Hepatocyte (in vitro differentiated cells): ENCODE measurements around the gene CEL. TPM values are rescaled to one million over a fixed set of nuclear protein-coding genes. Genes with fewer than 3 reads are reported as not detected.

Source experiments
- DNase-seq: peaks from one replicate; pipeline ENCODE4 v3.0.0-alpha.2; 2016; ENCODE audit warnings: low spot score
- H2AFZ ChIP-seq: fragments of 200-600 bp; sonication (generic); 2 replicates; pipeline ENCODE4 v1.6.0; 2016; ENCODE audit warnings: antibody characterized with exemption, mild to moderate bottlenecking
- H3K27ac ChIP-seq: fragments of 200-600 bp; sonication (generic); 2 replicates; pipeline ENCODE4 v1.5.1; 2016; ENCODE audit warnings: mild to moderate bottlenecking
- H3K27me3 ChIP-seq: fragments of 200-600 bp; sonication (generic); 2 replicates; pipeline ENCODE4 v1.6.1; 2016
- H3K36me3 ChIP-seq: fragments of 200-600 bp; sonication (generic); replicated peaks from 2 replicates; pipeline ENCODE4 v1.5.1; 2016; ENCODE audit warnings: low read depth; ENCODE audit not compliant: insufficient read depth
- H3K4me1 ChIP-seq: fragments of 200-600 bp; sonication (generic); 2 replicates; pipeline ENCODE4 v1.5.1; 2016; ENCODE audit warnings: mild to moderate bottlenecking, moderate library complexity; ENCODE audit not compliant: insufficient read depth
- H3K4me2 ChIP-seq: fragments of 200-600 bp; sonication (generic); 2 replicates; pipeline ENCODE4 v1.6.0; 2016
- H3K4me3 ChIP-seq: fragments of 200-600 bp; sonication (generic); 2 replicates; pipeline ENCODE4 v1.5.1; 2016; ENCODE audit warnings: mild to moderate bottlenecking
- H3K79me2 ChIP-seq: fragments of 200-600 bp; sonication (generic); 2 replicates; pipeline ENCODE4 v1.6.0; 2017; ENCODE audit warnings: mild to moderate bottlenecking
- H3K9me2 ChIP-seq: fragments of 200-600 bp; sonication (generic); replicated peaks from 2 replicates; pipeline ENCODE4 v1.6.0; 2017; ENCODE audit warnings: mild to moderate bottlenecking; ENCODE audit not compliant: insufficient read depth
- H3K9me3 ChIP-seq: fragments of 200-600 bp; sonication (generic); 2 replicates; pipeline ENCODE4 v1.5.1; 2016; ENCODE audit warnings: low read depth, mild to moderate bottlenecking
- H4K20me1 ChIP-seq: fragments of 200-600 bp; sonication (generic); 2 replicates; pipeline ENCODE4 v1.6.0; 2016; ENCODE audit warnings: mild to moderate bottlenecking; ENCODE audit not compliant: insufficient read depth, poor library complexity, severe bottlenecking
- CTCF ChIP-seq: fragments of 200-600 bp; sonication (generic); IDR thresholded peaks from 2 replicates; pipeline ENCODE4 v1.5.1; 2016; ENCODE audit warnings: antibody characterized with exemption, mild to moderate bottlenecking; ENCODE audit not compliant: poor library complexity
- EZH2 ChIP-seq: fragments of 200-600 bp; sonication (generic); IDR thresholded peaks from 2 replicates; pipeline ENCODE4 v1.6.1; 2016; ENCODE audit warnings: antibody characterized with exemption, mild to moderate bottlenecking, borderline replicate concordance
- EZH2phosphoT487 ChIP-seq: fragments of 200-600 bp; sonication (generic); IDR thresholded peaks from one replicate; pipeline ENCODE4 v1.6.1; 2018; ENCODE audit warnings: antibody characterized with exemption, mild to moderate bottlenecking, low read depth, moderate library complexity; ENCODE audit not compliant: unreplicated experiment, severe bottlenecking
- WGBS: methylation state at CpG from one replicate; pipeline ENCODE4 v1.1.6; 2016; ENCODE audit warnings: low lambda C conversion rate; ENCODE audit errors: missing lambda C conversion rate; 5-methylcytosine and 5-hydroxymethylcytosine counted together
- polyA plus RNA-seq: library from polyadenylated mRNA; unstranded; fragments of >200 nt; fragmentation: Nextera tagmentation; extraction: Ambion mirVana; gene quantifications from 2 replicates; pipeline ENCODE4 v1.2.1, GENCODE V29; 2016
- total RNA-seq: library from RNA; depleted of rRNA; stranded (reverse); fragments of >200 nt; gene quantifications from 2 replicates; pipeline ENCODE4 v1.2.3, GENCODE V29; 2014

The CEL gene
- total and polyA plus RNA-seq, 2 experiments from 2014 or later, result 4.4 to 5.9 TPM

- WGBS, result under 1% methylated on average over 59 of the region's 63 CpGs
- Histone ChIP-seq H3K79me2 (peaks cover 52% of the 10 kb centered on the region), H4K20me1 (peaks cover 4% of the 10 kb centered on the region)
Observed at GRCh38 chr9:133030317-133031129, 31.3 kb upstream of the CEL start, which contains the start of gene GTF3C5. GTF3C5 (plus strand) TSS chr9:133030997; CDS start chr9:133031012, 15 bp downstream.

GRCh38 chr9:133031130-133031422 is 30.7 kb upstream of the CEL start:
- no peaks in the 10 kb centered on the region for H3K36me3 ChIP-seq
- no peaks in the 10 kb centered on the region for H3K9me3 ChIP-seq
- no peaks in the 10 kb centered on the region for H3K9me2 ChIP-seq
- peak overlapping the region; percentile 89 for H3K4me3 ChIP-seq
- no peak for DNase-seq
- no peaks in the 10 kb centered on the region for H3K27me3 ChIP-seq
- peak overlapping the region; percentile 87 for H3K27ac ChIP-seq
- peaks cover 57% of the 10 kb centered on the region for H3K79me2 ChIP-seq
- peak overlapping the region; percentile 52 for H2AFZ ChIP-seq
- WGBS, result 2% methylated on average over 16 of the region's 16 CpGs
- peak overlapping the region; percentile 94 for H3K4me2 ChIP-seq
- H3K4me1 ChIP-seq, result peaks cover 19% of the 10 kb centered on the region
- peaks cover 9% of the 10 kb centered on the region for H4K20me1 ChIP-seq
- no peak for TF ChIP-seq CTCF

More at GRCh38 chr9:133030317-133031129, 31.3 kb upstream of the CEL start, which contains the start of gene GTF3C5:
- peak within 1 kb of the TSS; percentile 52 for H2AFZ ChIP-seq
- no peaks in the 10 kb centered on the region for H3K9me2 ChIP-seq
- peaks cover 19% of the 10 kb centered on the region for H3K4me1 ChIP-seq
- H3K4me2 ChIP-seq, result peak within 1 kb of the TSS; percentile 94
- H3K9me3 ChIP-seq, result no peaks in the 10 kb centered on the region
- H3K36me3 ChIP-seq, result no peaks in the 10 kb centered on the region
- H3K27me3 ChIP-seq, result no peaks in the 10 kb centered on the region
- DNase-seq, result peak; percentile 98
- peak within 1 kb of the TSS; percentile 87 for H3K27ac ChIP-seq
- TF ChIP-seq EZH2phosphoT487 (no peak), CTCF (no peak), EZH2 (no peak)
- peak within 1 kb of the TSS; percentile 89 for H3K4me3 ChIP-seq

GRCh38 chr9:133031496-133031911 is 30.3 kb upstream of the CEL start:
- H3K27ac ChIP-seq, result peak overlapping the region; percentile 87
- peaks cover 14% of the 10 kb centered on the region for H4K20me1 ChIP-seq
- H3K4me2 ChIP-seq, result peak overlapping the region; percentile 94
- H2AFZ ChIP-seq, result peak overlapping the region; percentile 52
- H3K36me3 ChIP-seq, result no peaks in the 10 kb centered on the region
- H3K79me2 ChIP-seq, result peaks cover 62% of the 10 kb centered on the region
- no peak for TF ChIP-seq EZH2
- no peak for TF ChIP-seq EZH2phosphoT487
- TF ChIP-seq CTCF, result no peak
- no peaks in the 10 kb centered on the region for H3K9me2 ChIP-seq
- no peaks in the 10 kb centered on the region for H3K27me3 ChIP-seq
- DNase-seq, result no peak
- WGBS, result 10% methylated on average over 10 of the region's 10 CpGs
- H3K4me3 ChIP-seq, result peak overlapping the region; percentile 89
- H3K9me3 ChIP-seq, result no peaks in the 10 kb centered on the region
- H3K4me1 ChIP-seq, result peaks cover 19% of the 10 kb centered on the region
